ENCODE results near the gene COMTD1. TPM values are rescaled to one million over a fixed set of nuclear protein-coding genes. Genes with fewer than 3 reads are reported as not detected.
A peak's percentile ranks its signal among the peaks of the same experiment; 100 is the strongest.

COMTD1 gene
- total RNA-seq, 4 donors from 2014 or later: 57.1 to 115 (median 71.5) TPM

GRCh38 chr10:75244487-75245353, 9.0 kb upstream of the COMTD1 start:
- no peak overlapping the region for H3K4me3 ChIP-seq (ENCODE audit: low read depth, poor library complexity, severe bottlenecking)
- intact Hi-C loops (cut with DNase I; ENCODE audit: low total_unique reads): no loop called here
- WGBS, 2 donors: 71 to 77% methylated on average over 4 to 6 of the region's 8 CpGs
- TF ChIP-seq POLR2A (IDR thresholded peaks at IDR 0.05): no peak
- TF ChIP-seq CTCF (IDR thresholded peaks at IDR 0.05): no peak
- DNase-seq (ENCODE audit: low spot score in 2 of 2): peak in 1 of 2 donors; percentile 64

GRCh38 chr10:75243426-75243825, 7.7 kb upstream of the COMTD1 start:
- intact Hi-C loops (cut with DNase I; ENCODE audit: low total_unique reads): no loop called here
- TF ChIP-seq POLR2A (IDR thresholded peaks at IDR 0.05) (no peak), CTCF (IDR thresholded peaks at IDR 0.05) (no peak)
- WGBS, 2 donors: 46 to 78% methylated on average over 10 of the region's 10 CpGs

GRCh38 chr10:75240329-75241076, 4.7 kb upstream of the COMTD1 start:
- no peak overlapping the region for H3K4me3 ChIP-seq (ENCODE audit: low read depth, poor library complexity, severe bottlenecking)
- peak in 1 of 2 donors; percentile 80 for DNase-seq (ENCODE audit: low spot score in 2 of 2)
- intact Hi-C loops (cut with DNase I; ENCODE audit: low total_unique reads): no loop called here
- TF ChIP-seq POLR2A (IDR thresholded peaks at IDR 0.05) (no peak), CTCF (IDR thresholded peaks at IDR 0.05) (no peak)
- 83 to 89% methylated on average over 12 of the region's 12 CpGs for WGBS, 2 donors

More at GRCh38 chr10:75243426-75243825, 7.7 kb upstream of the COMTD1 start:
- H3K4me3 ChIP-seq (ENCODE audit: low read depth, poor library complexity, severe bottlenecking): no peak overlapping the region
- DNase-seq (ENCODE audit: low spot score in 2 of 2): peak in 1 of 2 donors; percentile 86

- TF ChIP-seq POLR2A (IDR thresholded peaks at IDR 0.05) (no peak), CTCF (IDR thresholded peaks at IDR 0.05) (no peak)
- intact Hi-C loops (cut with DNase I; ENCODE audit: low total_unique reads): no loop called here
- H3K4me3 ChIP-seq (ENCODE audit: low read depth, poor library complexity, severe bottlenecking): no peak overlapping the region
- WGBS, 2 donors: 69 to 82% methylated on average over 11 of the region's 11 CpGs
- peak in 1 of 2 donors; percentile 74 for DNase-seq (ENCODE audit: low spot score in 2 of 2)
These were observed 3.5 kb upstream of the COMTD1 start for GRCh38 chr10:75239096-75239790.

GRCh38 chr10:75238182-75239095, 2.7 kb upstream of the COMTD1 start:
- TF ChIP-seq POLR2A (IDR thresholded peaks at IDR 0.05) (no peak), CTCF (IDR thresholded peaks at IDR 0.05) (no peak)
- H3K4me3 ChIP-seq (ENCODE audit: low read depth, poor library complexity, severe bottlenecking): no peak overlapping the region
- peak in 1 of 2 donors; percentile 80 for DNase-seq (ENCODE audit: low spot score in 2 of 2)
- 81 to 82% methylated on average over 34 to 37 of the region's 37 CpGs for whole genome bisulfite sequencing, 2 donors
- intact Hi-C loops (cut with DNase I; ENCODE audit: low total_unique reads): no loop called here

Data from lower leg skin (tissue), 4 donors.